Measurements from ENCODE around the gene SORCS2. TPM values are rescaled to one million over a fixed set of nuclear protein-coding genes. Genes with fewer than 3 reads are reported as not detected.

Gene SORCS2
- total and polyA plus RNA-seq, 3 donors from 2014 or later, result 2.7 to 4.6 (median 2.9) TPM

- intact Hi-C loops (cut with DNase I; ENCODE audit: low total_unique reads), result no loop called here
- no peak overlapping the region for H3K4me3 ChIP-seq
- H3K27ac ChIP-seq, result no peak overlapping the region
- TF ChIP-seq POLR2A (IDR thresholded peaks at IDR 0.05) (no peak), CTCF (IDR thresholded peaks at IDR 0.05) (no peak)
- no peaks in the 10 kb centered on the region for H3K36me3 ChIP-seq (ENCODE audit: low read depth, missing control alignments)
- H3K9me3 ChIP-seq, result no peaks in the 10 kb centered on the region
- no peak for DNase-seq
- no peaks in the 10 kb centered on the region for H3K27me3 ChIP-seq
- H3K4me1 ChIP-seq, result no peaks in the 10 kb centered on the region
- WGBS, 2 donors, result 95% methylated on average over 3 of the region's 3 CpGs
Observed at GRCh38 chr4:7616193-7616592, 423.9 kb downstream of the SORCS2 start.

- intact Hi-C loops (cut with DNase I; ENCODE audit: low total_unique reads), result no loop called here
- TF ChIP-seq CTCF (IDR thresholded peaks at IDR 0.05) (no peak), POLR2A (IDR thresholded peaks at IDR 0.05) (no peak)
- 88 to 95% methylated on average over 9 of the region's 9 CpGs for WGBS, 2 donors
- no peaks in the 10 kb centered on the region for H3K27me3 ChIP-seq
- no peak overlapping the region for H3K4me3 ChIP-seq
- DNase-seq, result no peak
- no peaks in the 10 kb centered on the region for H3K36me3 ChIP-seq (ENCODE audit: low read depth, missing control alignments)
- H3K27ac ChIP-seq, result no peak overlapping the region
- H3K4me1 ChIP-seq, result no peaks in the 10 kb centered on the region
- H3K9me3 ChIP-seq, result no peaks in the 10 kb centered on the region
Observed at GRCh38 chr4:7618361-7618760, 426.0 kb downstream of the SORCS2 start.

DNA sequence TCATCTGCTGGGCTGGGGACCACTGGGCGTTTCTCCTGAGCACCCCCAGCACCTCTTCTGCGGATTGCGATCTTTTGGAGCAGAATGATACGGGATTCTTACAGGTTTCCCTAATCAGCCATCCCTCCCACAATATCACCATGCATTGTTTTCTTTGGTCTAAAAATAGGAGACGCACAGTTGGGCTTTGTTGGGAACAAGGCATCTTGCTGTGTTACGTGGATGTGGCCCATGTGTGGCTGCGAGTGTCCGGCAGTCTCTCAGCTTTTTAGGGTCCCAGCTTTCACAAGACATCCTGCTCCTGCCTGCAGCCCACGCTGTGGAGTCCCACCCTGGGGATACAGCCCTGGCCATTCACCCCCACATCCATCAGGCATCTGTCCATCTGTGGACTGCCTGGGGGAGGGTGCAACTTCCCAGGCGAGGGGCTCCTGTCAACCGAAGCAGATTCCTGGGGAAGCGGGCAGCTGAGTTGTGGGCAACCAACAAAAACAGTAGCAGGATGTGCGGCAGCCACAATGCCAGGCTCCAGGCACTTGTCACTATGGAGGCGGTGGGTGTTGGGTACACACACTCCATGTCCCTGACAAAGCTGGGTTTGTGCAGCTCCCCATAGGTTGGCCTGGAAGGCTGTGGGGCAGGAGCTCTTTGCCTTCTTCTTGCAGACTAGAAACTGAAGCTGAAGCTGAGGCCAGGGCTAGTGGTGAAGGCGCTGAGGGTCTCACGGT is 427.9 kb downstream of the SORCS2 start:
- Histone ChIP-seq H3K4me3 (no peak overlapping the region), H3K9me3 (no peaks in the 10 kb centered on the region), H3K27ac (no peak overlapping the region), H3K27me3 (no peaks in the 10 kb centered on the region), H3K4me1 (no peaks in the 10 kb centered on the region), H3K36me3 (ENCODE audit: low read depth, missing control alignments) (no peaks in the 10 kb centered on the region)
- no peak for DNase-seq
- TF ChIP-seq POLR2A (IDR thresholded peaks at IDR 0.05) (no peak), CTCF (IDR thresholded peaks at IDR 0.05) (no peak)
- intact Hi-C loops (cut with DNase I; ENCODE audit: low total_unique reads), result no loop called here
- WGBS, 2 donors, result 62 to 75% methylated on average over 9 to 16 of the region's 16 CpGs

DNA sequence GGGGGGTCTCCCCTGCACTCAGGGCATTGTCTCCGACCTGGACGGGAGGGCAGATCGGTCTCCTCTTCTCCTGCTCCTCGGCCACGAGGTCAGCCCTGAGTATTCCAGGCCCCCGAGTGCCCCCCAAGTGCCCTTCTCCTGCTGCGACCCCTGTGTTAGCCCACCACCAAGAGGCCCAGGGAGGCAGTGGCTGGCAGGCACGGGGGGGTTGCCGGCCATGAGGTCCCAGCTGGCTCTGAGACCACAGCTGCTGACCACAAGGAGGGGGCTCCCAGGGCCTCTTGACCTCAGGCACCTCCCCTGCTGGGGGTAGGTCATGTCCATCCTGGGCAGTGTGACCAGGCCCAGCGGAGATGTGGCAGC is 428.5 kb downstream of the SORCS2 start:
- intact Hi-C loops (cut with DNase I; ENCODE audit: low total_unique reads), result no loop called here
- Histone ChIP-seq H3K36me3 (ENCODE audit: low read depth, missing control alignments) (no peaks in the 10 kb centered on the region), H3K4me3 (no peak overlapping the region), H3K27me3 (no peaks in the 10 kb centered on the region), H3K9me3 (no peaks in the 10 kb centered on the region), H3K27ac (no peak overlapping the region), H3K4me1 (no peaks in the 10 kb centered on the region)
- DNase-seq, result no peak
- 80 to 96% methylated on average over 5 to 10 of the region's 10 CpGs for whole genome bisulfite sequencing, 2 donors
- TF ChIP-seq CTCF (IDR thresholded peaks at IDR 0.05), result no peak
- TF ChIP-seq POLR2A (IDR thresholded peaks at IDR 0.05), result no peak
